ENCODE results near the gene FIBCD1. TPM values are rescaled to one million over a fixed set of nuclear protein-coding genes. Genes with fewer than 3 reads are reported as not detected.

Gene FIBCD1
- total RNA-seq, 1 experiment from 2014 or later, result 7.1 TPM

DNA sequence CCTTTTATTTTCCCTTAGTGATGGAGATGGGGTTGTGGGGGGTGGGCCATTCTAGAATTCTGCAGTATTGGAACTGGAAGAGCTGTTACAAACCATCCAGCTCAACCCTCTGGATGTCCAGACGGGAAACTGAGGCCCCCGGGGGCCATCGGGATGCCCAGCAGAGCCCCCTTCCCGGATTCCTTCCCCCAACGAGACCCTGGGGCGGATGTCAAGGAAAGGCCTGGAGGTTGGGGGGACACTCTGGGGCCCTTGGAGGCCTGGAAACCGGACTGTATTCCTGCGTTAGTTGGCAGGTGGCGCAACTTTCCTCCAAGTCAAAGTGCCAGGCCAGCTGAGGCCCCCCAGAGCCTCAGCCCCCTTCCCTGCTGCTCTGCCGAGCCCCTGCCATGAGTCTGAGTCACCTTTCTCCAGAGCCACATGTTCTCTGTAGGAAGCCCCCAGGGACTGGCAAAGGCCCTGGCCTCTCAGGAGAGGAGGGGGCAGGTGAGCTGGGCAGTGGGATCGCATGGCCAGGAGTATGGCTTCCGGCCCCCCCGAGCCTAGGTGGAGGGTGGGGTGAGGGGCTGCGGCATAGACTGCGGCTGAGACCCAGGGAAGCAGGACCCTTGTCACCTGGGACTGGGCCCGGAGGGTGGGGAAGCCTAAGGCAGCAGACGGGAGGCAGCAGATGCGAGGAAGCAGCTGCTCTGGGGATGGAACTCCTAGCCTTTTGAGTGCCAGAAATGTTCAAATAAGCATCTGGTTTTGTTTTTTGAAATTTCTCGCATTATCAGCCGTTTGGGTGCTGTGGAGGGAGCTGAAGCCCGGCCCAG, 17.8 kb upstream of the FIBCD1 start:
- Histone ChIP-seq H3K23ac (ENCODE audit: insufficient read length, low read depth, low read length) (no peak overlapping the region), H3K27me3 (ENCODE audit: insufficient read depth, low read length) (no peaks in the 10 kb centered on the region), H4K20me1 (ENCODE audit: control insufficient read depth, insufficient read depth, insufficient read length) (no peaks in the 10 kb centered on the region), H2BK20ac (ENCODE audit: low read depth, low read length, poor library complexity, severe bottlenecking) (no peak overlapping the region), H4K5ac (ENCODE audit: insufficient read length, low read depth, low read length) (no peak overlapping the region), H3K79me2 (ENCODE audit: insufficient read depth, low read length) (no peaks in the 10 kb centered on the region), H3K4me2 (ENCODE audit: insufficient read depth, insufficient read length, low read length) (no peak overlapping the region), H3K18ac (ENCODE audit: insufficient read length, low read depth, low read length) (no peak overlapping the region), H2BK5ac (ENCODE audit: insufficient read length, low read length) (no peak overlapping the region), H2BK12ac (ENCODE audit: insufficient read length, low read depth, low read length) (no peak overlapping the region), H2BK120ac (ENCODE audit: low read depth, low read length, poor library complexity, severe bottlenecking) (no peak overlapping the region), H3K4ac (ENCODE audit: low read depth, low read length) (no peak overlapping the region), H3K23me2 (ENCODE audit: insufficient read length, low read depth, low read length, poor library complexity, severe bottlenecking) (no peaks in the 10 kb centered on the region), H3K4me1 (ENCODE audit: insufficient read depth, low read length) (no peaks in the 10 kb centered on the region), H3T11ph (ENCODE audit: low read length) (no peak overlapping the region), H2AK5ac (ENCODE audit: insufficient read length, low read length) (no peak overlapping the region), H3K27ac (ENCODE audit: insufficient read length, low read depth, low read length) (no peak overlapping the region), H3K79me1 (ENCODE audit: insufficient read depth, low read depth, low read length, poor library complexity, severe bottlenecking) (no peaks in the 10 kb centered on the region), H2BK15ac (ENCODE audit: low read depth, low read length) (no peak overlapping the region), H3K56ac (ENCODE audit: insufficient read length, low read depth, low read length) (no peak overlapping the region), H2AFZ (ENCODE audit: low read length) (no peak overlapping the region), H4K8ac (replicated peaks; ENCODE audit: insufficient read length, low read depth, low read length) (no peak overlapping the region), H3K9ac (ENCODE audit: extremely low read depth, insufficient read length, low read length) (no peak overlapping the region), H4K91ac (ENCODE audit: insufficient read length, low read depth, low read length) (no peak overlapping the region), H3K14ac (ENCODE audit: insufficient read depth, low read length) (peak overlapping the region; percentile 22; the same call in 1 of the 2 replicates), H3K9me3 (ENCODE audit: control insufficient read depth, low read depth, low read length) (no peaks in the 10 kb centered on the region)
- H3K27me3 Mint-ChIP-seq (ENCODE audit: low read depth), result peaks cover 11% of the 10 kb centered on the region
- WGBS (ENCODE audit: extremely low coverage, insufficient read length, low lambda C conversion rate), result no CpG with 5 or more reads among the region's 21 CpGs
- peaks cover 10 to 15% of the 10 kb centered on the region in 2 experiments for H3K9me3 Mint-ChIP-seq
- H3K4me3 Mint-ChIP-seq, result no peak overlapping the region
- peak overlapping the region in 1 of 3 experiments; percentile 71; a peak in 1 of 7 replicates for H3K27ac Mint-ChIP-seq
- peaks cover 6 to 11% of the 10 kb centered on the region in 2 experiments for H3K4me1 Mint-ChIP-seq
- H3K36me3 Mint-ChIP-seq (ENCODE audit: insufficient read depth in 1 of 3, low read depth in 3 of 3), result peaks cover 4 to 12% (median 5%) of the 10 kb centered on the region in 3 experiments
- DNase-seq, result no peak
- no peak for TF ChIP-seq CTCF (conservative IDR thresholded peaks at IDR 0.05)

Data from H9 (cell line).